ENCODE results near the gene NSUN3. TPM values are rescaled to one million over a fixed set of nuclear protein-coding genes. Genes with fewer than 3 reads are reported as not detected.

NSUN3 gene
- total RNA-seq, 1 experiment from 2014 or later: 18.8 TPM

GRCh38 chr3:94158512-94158911 lies 95.7 kb downstream of the NSUN3 start:
- H3K36me3 ChIP-seq (ENCODE audit: low read depth): no peaks in the 10 kb centered on the region
- H3K4me2 ChIP-seq: 0 out of 2 replicates have a peak overlapping the region, but pooled peaks have one; percentile 60
- no peak for DNase-seq
- no peaks in the 10 kb centered on the region for H3K27me3 ChIP-seq (ENCODE audit: insufficient read depth, low read depth)
- H3K27ac ChIP-seq: no peak overlapping the region
- H3K4me3 ChIP-seq: no peak overlapping the region
- H2AFZ ChIP-seq: no peak overlapping the region
- H3F3A ChIP-seq (ENCODE audit: insufficient read depth, low read depth): no peaks in the 10 kb centered on the region
- TF ChIP-seq EZH2 (IDR thresholded peaks at IDR 0.05; ENCODE audit: low read depth) (no peak), CTCF (conservative IDR thresholded peaks at IDR 0.05) (no peak)
- 0 out of 2 replicates have a peak, but pooled peaks cover 8% of the 10 kb centered on the region for H3K9me2 ChIP-seq (ENCODE audit: insufficient read depth)
- no peaks in the 10 kb centered on the region for H3K79me2 ChIP-seq (ENCODE audit: low read depth)
- ChIA-PET CTCF (no interaction called here), POLR2A (ENCODE audit: unreplicated experiment) (no interaction called here)
- no peaks in the 10 kb centered on the region for H3K4me1 ChIP-seq (replicated peaks; ENCODE audit: insufficient read depth)
- no TSS peak for BruUV-seq (replicated peaks)
- no peaks in the 10 kb centered on the region for H4K20me1 ChIP-seq (ENCODE audit: insufficient read depth)
- H3K9me3 ChIP-seq (ENCODE audit: insufficient read depth, low read depth): no peaks in the 10 kb centered on the region
- intact Hi-C loops (cut with micrococcal nuclease; ENCODE audit: unreplicated experiment): no loop called here

- no peak overlapping the region for H3K27ac ChIP-seq
- intact Hi-C loops (cut with micrococcal nuclease; ENCODE audit: unreplicated experiment): no loop called here
- peak; percentile 17 to 62 for DNase-seq
- TF ChIP-seq CTCF (conservative IDR thresholded peaks at IDR 0.05): no peak
- no peak for TF ChIP-seq EZH2 (IDR thresholded peaks at IDR 0.05; ENCODE audit: low read depth)
- H3K79me2 ChIP-seq (ENCODE audit: low read depth): no peaks in the 10 kb centered on the region
- peak overlapping the region; percentile 60 for H3K4me2 ChIP-seq
- H3K9me2 ChIP-seq (ENCODE audit: insufficient read depth): 0 out of 2 replicates have a peak, but pooled peaks cover 8% of the 10 kb centered on the region
- no peaks in the 10 kb centered on the region for H3K9me3 ChIP-seq (ENCODE audit: insufficient read depth, low read depth)
- POLR2A ChIA-PET (ENCODE audit: unreplicated experiment): no interaction called here
- no peaks in the 10 kb centered on the region for H3F3A ChIP-seq (ENCODE audit: insufficient read depth, low read depth)
- peak overlapping the region; percentile 7; the same call in 1 of the 2 replicates for H3K4me3 ChIP-seq
- H3K4me1 ChIP-seq (replicated peaks; ENCODE audit: insufficient read depth): no peaks in the 10 kb centered on the region
- CTCF ChIA-PET: no interaction called here
- peak overlapping the region; percentile 53; the same call in 1 of the 2 replicates for H2AFZ ChIP-seq
- BruUV-seq (replicated peaks): no TSS peak
- no peaks in the 10 kb centered on the region for H3K36me3 ChIP-seq (ENCODE audit: low read depth)
- H3K27me3 ChIP-seq (ENCODE audit: insufficient read depth, low read depth): no peaks in the 10 kb centered on the region
- no peaks in the 10 kb centered on the region for H4K20me1 ChIP-seq (ENCODE audit: insufficient read depth)
Measured at GRCh38 chr3:94159062-94159828, 96.4 kb downstream of the NSUN3 start.

- Histone ChIP-seq H3K27ac (no peak overlapping the region), H4K20me1 (ENCODE audit: insufficient read depth) (no peaks in the 10 kb centered on the region), H2AFZ (no peak overlapping the region), H3F3A (ENCODE audit: insufficient read depth, low read depth) (no peaks in the 10 kb centered on the region), H3K9me2 (ENCODE audit: insufficient read depth) (0 out of 2 replicates have a peak, but pooled peaks cover 6% of the 10 kb centered on the region), H3K27me3 (ENCODE audit: insufficient read depth, low read depth) (no peaks in the 10 kb centered on the region), H3K36me3 (ENCODE audit: low read depth) (no peaks in the 10 kb centered on the region), H3K79me2 (ENCODE audit: low read depth) (no peaks in the 10 kb centered on the region), H3K9me3 (ENCODE audit: insufficient read depth, low read depth) (no peaks in the 10 kb centered on the region), H3K4me3 (no peak overlapping the region), H3K4me2 (peak overlapping the region; percentile 3; the same call in 1 of the 2 replicates), H3K4me1 (replicated peaks; ENCODE audit: insufficient read depth) (no peaks in the 10 kb centered on the region)
- BruUV-seq (replicated peaks): no TSS peak
- TF ChIP-seq EZH2 (IDR thresholded peaks at IDR 0.05; ENCODE audit: low read depth) (no peak), CTCF (conservative IDR thresholded peaks at IDR 0.05) (no peak)
- ChIA-PET CTCF (no interaction called here), POLR2A (ENCODE audit: unreplicated experiment) (interaction anchor here (0.5 to 0.6 kb wide), 2 partner anchors 155 to 1241 kb away, joined by 4 to 6 read pairs; no protein-coding TSS in a partner anchor)
- intact Hi-C loops (cut with micrococcal nuclease; ENCODE audit: unreplicated experiment): no loop called here
- peak; percentile 13 to 72 for DNase-seq
Measured at GRCh38 chr3:94162700-94163099, 99.8 kb downstream of the NSUN3 start.
